ENCODE measurements around the gene XIRP2.

Gene XIRP2

GRCh38 chr2:167237478-167237877 lies 349.2 kb downstream of the XIRP2 start:
- H3K4me2 ChIP-seq: no peak overlapping the region
- H3K4me3 ChIP-seq (IDR thresholded peaks at IDR 0.05; ENCODE audit: insufficient read depth, low read depth, low read length): no peak overlapping the region
- H4K20me1 ChIP-seq (ENCODE audit: insufficient read depth): no peaks in the 10 kb centered on the region
- H3K27ac ChIP-seq: no peak overlapping the region
- no peaks in the 10 kb centered on the region for H3K4me1 ChIP-seq (ENCODE audit: low read depth, poor library complexity, severe bottlenecking)
- TF ChIP-seq CTCF (conservative IDR thresholded peaks at IDR 0.05; ENCODE audit: low read depth, low read length): no peak
- H2AFZ ChIP-seq (ENCODE audit: low read depth): no peak overlapping the region
- no peaks in the 10 kb centered on the region for H3K27me3 ChIP-seq (ENCODE audit: insufficient read depth, low read depth)
- H3K9ac ChIP-seq: no peak overlapping the region
- H3K79me2 ChIP-seq (ENCODE audit: insufficient read depth, low read depth): no peaks in the 10 kb centered on the region
- H3K36me3 ChIP-seq (ENCODE audit: insufficient read depth): no peaks in the 10 kb centered on the region

GRCh38 chr2:167240671-167241070 lies 352.4 kb downstream of the XIRP2 start:
- no peak for TF ChIP-seq CTCF (conservative IDR thresholded peaks at IDR 0.05; ENCODE audit: low read depth, low read length)
- H3K36me3 ChIP-seq (ENCODE audit: insufficient read depth): no peaks in the 10 kb centered on the region

GRCh38 chr2:167249197-167249596 lies 360.9 kb downstream of the XIRP2 start:
- Histone ChIP-seq H4K20me1 (ENCODE audit: insufficient read depth) (no peaks in the 10 kb centered on the region), H3K9ac (no peak overlapping the region), H3K79me2 (ENCODE audit: insufficient read depth, low read depth) (no peaks in the 10 kb centered on the region), H3K4me2 (no peak overlapping the region), H3K27me3 (ENCODE audit: insufficient read depth, low read depth) (no peaks in the 10 kb centered on the region), H3K27ac (no peak overlapping the region), H3K4me1 (ENCODE audit: low read depth, poor library complexity, severe bottlenecking) (no peaks in the 10 kb centered on the region), H3K36me3 (ENCODE audit: insufficient read depth) (no peaks in the 10 kb centered on the region), H2AFZ (ENCODE audit: low read depth) (no peak overlapping the region), H3K4me3 (IDR thresholded peaks at IDR 0.05; ENCODE audit: insufficient read depth, low read depth, low read length) (no peak overlapping the region)
- no peak for TF ChIP-seq CTCF (conservative IDR thresholded peaks at IDR 0.05; ENCODE audit: low read depth, low read length)

More at GRCh38 chr2:167240671-167241070, 352.4 kb downstream of the XIRP2 start:
- Histone ChIP-seq H3K79me2 (ENCODE audit: insufficient read depth, low read depth) (no peaks in the 10 kb centered on the region), H3K9ac (no peak overlapping the region), H3K27ac (no peak overlapping the region), H4K20me1 (ENCODE audit: insufficient read depth) (no peaks in the 10 kb centered on the region), H2AFZ (ENCODE audit: low read depth) (no peak overlapping the region), H3K4me1 (ENCODE audit: low read depth, poor library complexity, severe bottlenecking) (no peaks in the 10 kb centered on the region), H3K27me3 (ENCODE audit: insufficient read depth, low read depth) (no peaks in the 10 kb centered on the region), H3K4me3 (IDR thresholded peaks at IDR 0.05; ENCODE audit: insufficient read depth, low read depth, low read length) (no peak overlapping the region), H3K4me2 (no peak overlapping the region)

- Histone ChIP-seq H2AFZ (ENCODE audit: low read depth) (no peak overlapping the region), H3K9ac (no peak overlapping the region), H3K4me1 (ENCODE audit: low read depth, poor library complexity, severe bottlenecking) (no peaks in the 10 kb centered on the region), H3K36me3 (ENCODE audit: insufficient read depth) (no peaks in the 10 kb centered on the region), H3K79me2 (ENCODE audit: insufficient read depth, low read depth) (no peaks in the 10 kb centered on the region), H3K4me2 (no peak overlapping the region), H4K20me1 (ENCODE audit: insufficient read depth) (no peaks in the 10 kb centered on the region), H3K27ac (no peak overlapping the region), H3K27me3 (ENCODE audit: insufficient read depth, low read depth) (no peaks in the 10 kb centered on the region), H3K4me3 (IDR thresholded peaks at IDR 0.05; ENCODE audit: insufficient read depth, low read depth, low read length) (no peak overlapping the region)
- no peak for TF ChIP-seq CTCF (conservative IDR thresholded peaks at IDR 0.05; ENCODE audit: low read depth, low read length)
Observed at GRCh38 chr2:167253025-167253424, 364.7 kb downstream of the XIRP2 start.
